Measurements from ENCODE around the gene ERGIC2.

- TF ChIP-seq POLR2A (IDR thresholded peaks at IDR 0.05) (no peak), CTCF (IDR thresholded peaks at IDR 0.05) (no peak)
These were observed 64.2 kb downstream of the ERGIC2 start for GRCh38 chr12:29316752-29317151.
